Panc1 (cell line): Measurements from ENCODE around the gene OPA3. TPM values are rescaled to one million over a fixed set of nuclear protein-coding genes. Genes with fewer than 3 reads are reported as not detected.

Experiments used
- ATAC-seq: fragments of 200-7000 bp; cut with Tn5 transposase; 2 replicates; pipeline ENCODE4 v1.9.1; 2020; ENCODE audit warnings: mild to moderate bottlenecking, moderate library complexity
- BruUV-seq: library from RNA; stranded (reverse); fragments of 400-500 nt; replicated peaks from 2 replicates; lab custom pipeline; 2021; lab: Mats Ljungman, UMichigan
- CTCF ChIA-PET: fragments of 300-600 bp; sonication (Branson Sonifier 250); formaldehyde crosslinking; loops from one replicate; lab custom pipeline; 2022; ENCODE audit warnings: antibody characterized with exemption; lab: Charles Lee
- POLR2A ChIA-PET: fragments of 300-600 bp; sonication (Branson Sonifier 250); formaldehyde crosslinking; loops from one replicate; lab custom pipeline; 2022; ENCODE audit warnings: antibody characterized with exemption; lab: Charles Lee
- DNase-seq: peaks from one replicate; pipeline ENCODE4 v3.0.0-alpha.2; 2010; ENCODE audit warnings: low read depth, low spot score
- H3K27ac ChIP-seq: 2 replicates; pipeline ENCODE4 v1.5.1; 2011; ENCODE audit warnings: mild to moderate bottlenecking, low read length, inconsistent platforms
- H3K27me3 ChIP-seq: fragments of 200-500 bp; sonication (Bioruptor generic); 2 replicates; pipeline ENCODE4 v1.6.0; 2014; ENCODE audit warnings: low read length, inconsistent platforms; ENCODE audit not compliant: control insufficient read depth, insufficient read depth
- H3K36me3 ChIP-seq: fragments of 200-500 bp; sonication (Bioruptor generic); 2 replicates; pipeline ENCODE4 v1.5.1; 2014; ENCODE audit warnings: inconsistent platforms, mild to moderate bottlenecking, low read length, moderate library complexity; ENCODE audit not compliant: control insufficient read depth, insufficient read depth
- H3K4me1 ChIP-seq: 2 replicates; pipeline ENCODE4 v1.5.1; 2011; ENCODE audit warnings: inconsistent platforms, mild to moderate bottlenecking, low read length, moderate library complexity; ENCODE audit not compliant: control insufficient read depth, insufficient read depth
- H3K4me3 ChIP-seq, 2 experiments: 2 replicates each; pipeline ENCODE4 v1.5.1; 2011 to 2012; ENCODE audit warnings: low read depth in 2 of 2, low read length in 2 of 2, mild to moderate bottlenecking in 2 of 2, inconsistent platforms in 1 of 2, moderate library complexity in 1 of 2
- H3K9me3 ChIP-seq: fragments of 200-500 bp; sonication (Bioruptor generic); 2 replicates; pipeline ENCODE4 v1.5.1; 2014; ENCODE audit warnings: low read depth, mild to moderate bottlenecking, inconsistent platforms, low read length, moderate library complexity; ENCODE audit not compliant: control insufficient read depth, insufficient read depth
- CTCF ChIP-seq: fragments of 450-650 bp; IDR thresholded peaks from 2 replicates; pipeline ENCODE4 v1.5.1; 2017; ENCODE audit warnings: mild to moderate bottlenecking
- POLR2AphosphoS5 ChIP-seq: IDR thresholded peaks from 2 replicates; pipeline ENCODE4 v1.6.1; 2012; ENCODE audit warnings: mild to moderate bottlenecking, low read depth, low read length, moderate library complexity
- REST ChIP-seq, 2 experiments: IDR thresholded peaks; 2 replicates each; pipeline ENCODE4 v1.6.1; 2011 to 2012; ENCODE audit warnings: low read depth in 2 of 2, control low read depth in 1 of 2, low read length in 1 of 2, mild to moderate bottlenecking in 1 of 2, moderate library complexity in 1 of 2; ENCODE audit not compliant: insufficient read depth in 1 of 2
- SIN3A ChIP-seq: IDR thresholded peaks from 2 replicates; pipeline ENCODE4 v1.6.1; 2012; ENCODE audit warnings: low read depth, mild to moderate bottlenecking, low read length, moderate library complexity, borderline replicate concordance; ENCODE audit not compliant: insufficient read depth
- TCF7L2 ChIP-seq: IDR thresholded peaks from 2 replicates; pipeline ENCODE4 v1.6.1; 2011; ENCODE audit warnings: mild to moderate bottlenecking, low read depth, low read length, inconsistent platforms
- in situ Hi-C: cut with HindIII; loops from 2 replicates; pipeline ENCODE4 v1.10.0; 2016; ENCODE audit warnings: low sequenced_read_pairs, low pct_unique_long_range_greater_than_20kb
- intact Hi-C: fragments of 100-400 bp; cut with micrococcal nuclease; formaldehyde crosslinking; loops from one replicate; pipeline ENCODE4 v1.10.0; 2022; ENCODE audit not compliant: unreplicated experiment
- total RNA-seq: library from RNA; stranded (reverse); gene quantifications from one replicate; pipeline ENCODE4 v1.2.1, GENCODE V29; 2021; ENCODE audit not compliant: unreplicated experiment

Gene OPA3
- total RNA-seq, 1 experiment from 2014 or later: 20.3 TPM

- Histone ChIP-seq H3K36me3 (no peaks in the 10 kb centered on the region; the same call in 1 of the 2 replicates), H3K4me1 (peaks cover 17% of the 10 kb centered on the region), H3K9me3 (no peaks in the 10 kb centered on the region), H3K27me3 (no peaks in the 10 kb centered on the region), H3K4me3 (no peak overlapping the region), H3K27ac (no peak overlapping the region)
- ATAC-seq (no peak), DNase-seq (no peak)
- POLR2A ChIA-PET: no interaction called here
- TF ChIP-seq REST (IDR thresholded peaks at IDR 0.05; ENCODE audit: insufficient read depth in 1 of 2, low read depth in 2 of 2, low read length in 1 of 2) (no peak), POLR2AphosphoS5 (no peak)
- BruUV-seq: no TSS peak
- CTCF ChIA-PET: no interaction called here
- in situ Hi-C loops (no loop called here), intact Hi-C loops (no loop called here)
Observed at GRCh38 chr19:45518469-45518826, 66.2 kb downstream of the OPA3 start.

GRCh38 chr19:45517641-45518468, 66.7 kb downstream of the OPA3 start:
- ChIA-PET POLR2A (no interaction called here), CTCF (no interaction called here)
- H3K4me3 ChIP-seq: no peak overlapping the region
- no TSS peak for BruUV-seq
- intact Hi-C loops (no loop called here), in situ Hi-C loops (no loop called here)
- H3K27ac ChIP-seq: peak overlapping the region; percentile 48; the same call in 1 of the 2 replicates
- DNase-seq: no peak
- peaks cover 17% of the 10 kb centered on the region for H3K4me1 ChIP-seq
- TF ChIP-seq SIN3A: no peak
- TF ChIP-seq CTCF: no peak
- H3K9me3 ChIP-seq: no peaks in the 10 kb centered on the region
- no peak for ATAC-seq
- H3K36me3 ChIP-seq: no peaks in the 10 kb centered on the region; the same call in 1 of the 2 replicates
- no peaks in the 10 kb centered on the region for H3K27me3 ChIP-seq

- Histone ChIP-seq H3K9me3 (no peaks in the 10 kb centered on the region), H3K36me3 (no peaks in the 10 kb centered on the region; the same call in 1 of the 2 replicates), H3K4me1 (peaks cover 17% of the 10 kb centered on the region), H3K4me3 (no peak overlapping the region), H3K27me3 (no peaks in the 10 kb centered on the region), H3K27ac (peak overlapping the region; percentile 48; the same call in 1 of the 2 replicates)
- CTCF ChIA-PET: no interaction called here
- ATAC-seq: no peak
- POLR2A ChIA-PET: no interaction called here
- no TSS peak for BruUV-seq
- TF ChIP-seq SIN3A (no peak), TCF7L2 (no peak), POLR2AphosphoS5 (no peak), REST (IDR thresholded peaks at IDR 0.05; ENCODE audit: insufficient read depth in 1 of 2, low read depth in 2 of 2, low read length in 1 of 2) (no peak), CTCF (no peak)
- no peak for DNase-seq
- in situ Hi-C loops (no loop called here), intact Hi-C loops (no loop called here)
Observed at GRCh38 chr19:45517238-45517637, 67.4 kb downstream of the OPA3 start.
